GM19043 (cell line): ENCODE data around the gene GOSR2.

ENCODE experiments used
- ATAC-seq: cut with Tn5 transposase; IDR thresholded peaks from one replicate; pipeline ENCODE4 v1.9.1; 2021; ENCODE audit warnings: low read depth; ENCODE audit not compliant: unreplicated experiment

The GOSR2 gene

GRCh38 chr17:46922804-46923635, at the start of gene GOSR2:
GOSR2 (plus strand) TSS chr17:46923160; CDS start chr17:46923193, 33 bp downstream.
- peak; percentile 75 for ATAC-seq

DNA sequence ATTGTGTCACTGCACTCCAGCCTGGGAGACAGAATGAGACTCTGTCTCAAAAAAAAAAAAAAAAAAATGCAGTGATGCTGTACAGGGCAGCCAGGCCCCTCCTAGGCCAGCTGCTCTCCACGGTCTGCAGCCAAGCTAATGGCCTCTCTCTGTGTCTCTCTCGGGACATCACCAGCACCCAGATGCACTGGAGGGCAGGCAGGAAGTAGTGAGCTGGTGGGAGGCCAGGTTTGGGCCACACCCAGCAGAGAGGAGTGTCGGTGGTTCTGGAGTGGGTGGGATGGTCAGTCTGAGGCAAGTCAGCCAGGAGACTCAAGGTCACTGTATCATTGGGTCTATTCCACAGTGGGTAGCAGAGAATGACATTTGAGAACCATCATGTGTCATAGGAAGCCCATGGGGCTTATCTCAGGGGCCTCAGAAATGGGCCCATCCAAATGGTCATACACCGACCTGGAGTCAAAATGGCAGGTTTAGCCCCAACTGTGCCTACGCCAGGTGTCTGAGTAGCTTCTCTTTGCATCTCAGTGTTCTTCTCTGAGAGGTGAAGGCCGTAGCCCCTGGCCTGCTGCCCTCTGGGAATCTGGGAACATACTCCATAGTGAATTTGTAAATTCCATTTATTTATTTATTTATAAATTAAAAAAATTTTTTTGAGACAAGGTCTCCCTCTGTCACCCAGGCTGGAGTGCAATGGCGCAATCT, 48.9 kb upstream of the GOSR2 start:
- no peak for ATAC-seq

DNA sequence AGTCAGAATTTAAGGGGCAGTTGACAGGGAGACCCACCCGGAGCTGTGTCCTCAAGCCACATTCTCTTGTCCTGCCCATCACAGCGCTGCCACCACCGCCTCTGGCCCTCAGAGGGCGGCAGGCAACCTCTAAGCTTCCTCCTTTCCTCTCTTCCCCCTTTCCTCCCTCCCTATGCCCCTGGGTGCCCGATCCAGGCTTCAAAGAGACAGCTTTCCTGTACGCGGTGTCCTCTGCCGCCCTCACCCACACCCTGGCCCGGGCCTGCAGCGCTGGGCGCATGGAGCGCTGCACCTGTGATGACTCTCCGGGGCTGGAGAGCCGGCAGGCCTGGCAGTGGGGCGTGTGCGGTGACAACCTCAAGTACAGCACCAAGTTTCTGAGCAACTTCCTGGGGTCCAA, 48.1 kb upstream of the GOSR2 start:
- ATAC-seq = no peak

DNA sequence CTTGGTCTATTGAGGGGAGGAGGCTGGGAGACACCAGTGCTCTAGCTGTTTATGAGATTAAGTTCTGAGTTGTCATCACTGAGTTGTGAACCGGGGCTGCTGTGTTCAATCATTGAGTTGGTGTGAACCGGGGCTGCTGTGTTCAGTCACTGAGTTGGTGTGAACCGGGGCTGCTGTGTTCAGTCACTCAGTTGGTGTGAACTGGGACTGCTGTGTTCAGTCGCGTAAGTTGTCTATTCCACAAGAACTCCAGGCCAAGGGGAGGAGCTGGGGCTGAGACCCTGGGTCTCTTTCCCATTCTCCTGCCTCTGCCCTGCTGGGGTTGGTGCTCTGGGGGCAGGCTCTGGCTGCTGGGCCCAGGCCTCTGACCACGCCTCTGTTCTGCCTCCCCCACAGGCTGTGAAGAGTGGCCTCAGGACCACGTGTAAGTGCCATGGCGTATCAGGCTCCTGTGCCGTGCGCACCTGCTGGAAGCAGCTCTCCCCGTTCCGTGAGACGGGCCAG, 47.1 kb upstream of the GOSR2 start:
- ATAC-seq = no peak

- no peak for ATAC-seq
Observed at GRCh38 chr17:46876353-46876887, 46.5 kb upstream of the GOSR2 start.

GRCh38 chr17:46876926-46877325, 46.0 kb upstream of the GOSR2 start:
- no peak for ATAC-seq

DNA sequence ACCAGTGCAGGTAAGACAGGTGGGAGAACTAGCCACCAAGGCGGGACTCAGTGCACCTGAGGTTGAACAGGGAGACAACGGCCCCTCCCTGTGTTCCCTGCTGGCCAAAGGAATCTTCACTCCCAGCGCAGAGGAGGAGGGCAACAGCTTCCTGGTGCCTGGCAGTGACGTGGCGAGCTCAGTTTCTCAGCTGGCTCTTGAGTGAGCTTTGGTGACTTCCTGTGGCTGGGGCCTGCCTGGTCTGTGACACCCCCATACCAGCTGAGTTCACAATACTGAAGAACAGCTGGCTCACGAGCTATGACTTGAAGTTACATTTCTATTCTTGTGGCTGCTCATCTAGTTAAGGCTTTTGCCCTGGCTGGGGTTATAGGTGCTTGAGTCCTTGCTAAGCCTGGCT, 45.5 kb upstream of the GOSR2 start:
- ATAC-seq = no peak

- no peak for ATAC-seq
Observed at GRCh38 chr17:46878055-46878454, 44.9 kb upstream of the GOSR2 start.

DNA sequence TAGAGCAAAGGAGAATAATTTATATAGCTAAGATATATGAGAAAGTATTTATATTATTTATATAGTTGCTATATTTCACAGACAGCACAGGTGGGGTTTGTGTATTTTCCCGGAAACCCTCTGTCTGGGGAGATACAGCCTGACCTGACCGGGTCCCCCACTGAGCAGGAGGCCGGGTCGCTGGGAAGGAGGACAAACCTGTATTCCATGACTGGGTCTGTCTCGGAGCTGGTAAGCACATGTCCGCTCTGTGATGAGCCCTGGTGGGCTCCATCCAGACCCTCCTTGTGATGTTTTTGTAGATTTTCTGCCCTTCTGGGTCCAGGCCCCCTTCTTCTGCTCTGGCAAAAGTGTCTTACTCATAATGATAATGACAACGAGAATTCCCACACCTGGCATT, 43.9 kb upstream of the GOSR2 start:
- no peak for ATAC-seq

GRCh38 chr17:46881015-46881414, 41.9 kb upstream of the GOSR2 start:
- no peak for ATAC-seq

- ATAC-seq = no peak
Observed at GRCh38 chr17:46882666-46883065, 40.3 kb upstream of the GOSR2 start.

DNA sequence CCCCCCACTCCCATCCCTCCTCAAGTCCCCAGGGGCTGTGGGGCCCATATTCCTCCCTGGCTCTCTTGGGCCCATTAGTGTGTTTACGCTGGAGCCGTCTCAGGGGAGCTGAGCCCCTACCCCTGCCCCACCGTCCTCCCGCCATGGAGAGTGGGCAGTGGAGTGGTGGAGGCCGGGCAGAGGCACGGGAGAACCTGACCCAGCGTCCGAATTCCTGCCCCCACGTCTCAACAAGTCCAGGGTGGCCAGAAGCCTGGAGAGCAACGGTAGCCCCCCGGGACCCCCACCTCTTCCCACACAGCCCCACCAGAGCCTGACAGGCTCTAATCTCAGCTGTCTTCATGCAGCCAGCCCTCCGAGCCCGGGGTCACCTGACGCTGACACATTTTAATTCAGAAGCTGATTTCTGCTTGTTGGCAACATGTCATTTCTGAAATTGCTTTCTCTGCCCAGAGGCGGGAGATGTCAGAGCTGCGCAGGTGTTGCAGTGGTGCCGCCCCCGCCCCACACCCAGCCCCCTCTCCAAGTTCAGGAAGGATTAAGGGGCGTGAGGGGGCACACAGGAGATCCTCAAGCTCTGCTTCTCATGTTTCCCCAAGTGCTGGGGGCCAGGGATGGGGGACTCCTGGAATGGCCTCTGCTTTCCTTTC, 39.0 kb upstream of the GOSR2 start:
- ATAC-seq = no peak

DNA sequence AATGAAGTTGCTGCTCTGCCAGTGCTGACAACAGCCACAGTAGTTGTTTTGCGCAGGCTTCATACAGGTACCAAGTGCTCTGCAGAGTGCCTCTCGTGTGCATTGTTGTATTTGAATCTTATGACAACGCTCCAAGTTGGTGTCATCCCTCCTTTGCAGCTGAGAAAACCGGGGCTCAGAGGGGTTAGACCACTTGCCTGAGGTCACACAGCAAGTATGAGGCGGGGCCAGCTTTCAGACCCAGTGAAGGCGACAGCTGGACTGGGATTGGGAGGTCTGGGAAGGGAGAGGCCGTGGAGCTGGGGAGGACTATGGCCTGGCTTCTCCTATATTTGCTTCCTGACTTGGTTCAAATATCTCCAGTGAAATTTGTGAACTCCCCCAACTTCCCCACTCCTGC, 38.4 kb upstream of the GOSR2 start:
- no peak for ATAC-seq

DNA sequence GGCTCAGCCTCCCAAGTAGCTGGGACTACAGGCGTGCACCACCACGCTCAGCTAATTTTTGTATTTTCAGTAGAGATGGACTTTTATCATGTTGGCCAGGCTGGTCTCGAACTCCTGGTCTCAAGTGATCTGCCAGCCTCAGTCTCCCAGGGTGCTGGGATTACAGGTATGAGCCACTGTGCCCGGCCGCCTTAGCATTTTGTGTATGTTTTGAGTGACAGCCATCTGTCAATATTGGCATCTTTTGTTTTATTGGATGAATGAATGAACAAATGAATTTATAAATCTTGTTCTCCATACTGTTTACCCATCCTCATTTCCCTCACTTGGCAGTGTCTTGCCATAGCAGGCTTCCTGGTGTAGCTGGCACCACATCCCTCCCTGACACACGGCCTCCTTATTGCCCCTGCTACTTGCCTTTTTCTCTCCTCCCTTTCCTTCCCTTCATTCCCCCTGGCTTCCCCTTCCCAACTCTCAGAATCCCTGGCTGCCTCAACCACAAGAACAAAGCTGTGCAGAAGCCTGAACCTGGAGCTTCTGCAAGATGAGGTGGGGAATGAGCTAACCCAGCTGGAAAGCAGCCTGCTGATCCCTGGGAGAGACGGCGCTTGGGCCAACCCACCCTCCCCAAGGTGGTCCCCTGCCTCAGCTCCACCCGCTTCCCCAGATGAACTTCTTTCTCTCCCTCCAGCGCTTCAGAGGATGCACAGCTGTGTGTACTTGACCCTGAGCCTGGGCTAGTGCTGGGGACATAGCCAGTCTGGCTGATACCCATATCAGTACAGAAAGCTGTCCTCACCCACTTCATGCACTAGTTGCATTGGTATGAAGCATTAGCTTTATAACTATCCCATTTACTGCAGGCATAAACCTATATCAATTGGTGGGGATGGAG, 37.3 kb upstream of the GOSR2 start:
- ATAC-seq = no peak

GRCh38 chr17:46886310-46886663, 36.7 kb upstream of the GOSR2 start:
- ATAC-seq = no peak

DNA sequence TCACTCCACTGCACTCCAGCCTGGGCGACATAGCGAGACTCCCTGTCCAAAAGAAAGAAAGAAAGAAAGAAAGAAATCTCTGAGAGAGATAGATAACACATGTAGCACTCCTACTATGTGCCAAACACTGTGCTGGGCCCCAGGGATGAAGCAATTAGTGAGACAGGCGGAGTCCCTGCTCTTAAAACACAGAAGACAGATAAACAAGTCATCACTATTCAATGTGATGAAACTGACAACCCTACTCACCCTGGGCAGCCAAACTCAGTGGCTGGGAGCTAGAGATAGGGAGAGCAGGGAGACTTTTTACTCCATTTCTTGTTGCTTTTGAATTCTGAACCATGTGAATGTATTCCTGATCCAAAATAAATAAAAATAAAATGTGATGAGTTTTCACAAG, 35.2 kb upstream of the GOSR2 start:
- ATAC-seq = no peak

- no peak for ATAC-seq
Observed at GRCh38 chr17:46888727-46889126, 34.2 kb upstream of the GOSR2 start.

- no peak for ATAC-seq
Observed at GRCh38 chr17:46889519-46889918, 33.4 kb upstream of the GOSR2 start.

GRCh38 chr17:46889992-46890564, 32.9 kb upstream of the GOSR2 start:
- ATAC-seq = no peak

GRCh38 chr17:46890638-46891037, 32.3 kb upstream of the GOSR2 start:
- ATAC-seq = no peak
